OCI-LY7 (cell line): ENCODE measurements around the gene DOCK4.

Experiments used
- CTCF ChIP-seq: fragments of 200-600 bp; sonication (generic); conservative IDR thresholded peaks from 2 replicates; pipeline ENCODE4 v1.5.1; 2014; ENCODE audit warnings: mild to moderate bottlenecking, antibody characterized with exemption, low read length, moderate library complexity, mixed read lengths
- EZH2phosphoT487 ChIP-seq: fragments of 200-600 bp; sonication (generic); IDR thresholded peaks from 2 replicates; pipeline ENCODE4 v1.6.1; 2018; ENCODE audit warnings: low read depth, borderline replicate concordance, mild to moderate bottlenecking, mixed run types, antibody characterized with exemption, low read length, moderate library complexity, mixed read lengths

- TF ChIP-seq CTCF (no peak), EZH2phosphoT487 (no peak)
These were observed 275.1 kb downstream of the DOCK4 start for GRCh38 chr7:111931016-111931517.
